H9 (cell line): ENCODE results near the gene CCL13. TPM values are rescaled to one million over a fixed set of nuclear protein-coding genes. Genes with fewer than 3 reads are reported as not detected.
A peak's percentile ranks its signal among the peaks of the same experiment; 100 is the strongest.

ENCODE experiments used
- DNase-seq: peaks from one replicate; pipeline ENCODE4 v3.0.0-alpha.2; 2017
- H2AFZ ChIP-seq: one replicate; pipeline ENCODE4 v1.6.1; 2013; ENCODE audit warnings: mild to moderate bottlenecking, low read length, control low read depth, moderate library complexity
- H2AK5ac ChIP-seq: 2 replicates; pipeline ENCODE4 v1.6.1; 2013; ENCODE audit warnings: low read length, control low read depth, mixed read lengths; ENCODE audit not compliant: insufficient read length
- H2BK120ac ChIP-seq: one replicate; pipeline ENCODE4 v1.6.1; 2013; ENCODE audit warnings: low read depth, mild to moderate bottlenecking, low read length, control low read depth, inconsistent platforms; ENCODE audit not compliant: poor library complexity, severe bottlenecking
- H2BK12ac ChIP-seq: 2 replicates; pipeline ENCODE4 v1.6.1; 2013; ENCODE audit warnings: low read length, control low read depth, mixed read lengths, low read depth; ENCODE audit not compliant: insufficient read length
- H2BK15ac ChIP-seq: 2 replicates; pipeline ENCODE4 v1.6.1; 2013; ENCODE audit warnings: low read depth, low read length, control low read depth
- H2BK20ac ChIP-seq: one replicate; pipeline ENCODE4 v1.6.1; 2013; ENCODE audit warnings: low read depth, mild to moderate bottlenecking, low read length, control low read depth, inconsistent platforms; ENCODE audit not compliant: poor library complexity, severe bottlenecking
- H2BK5ac ChIP-seq: 2 replicates; pipeline ENCODE4 v1.6.1; 2013; ENCODE audit warnings: low read length, control low read depth, mixed read lengths; ENCODE audit not compliant: insufficient read length
- H3K14ac ChIP-seq: 2 replicates; pipeline ENCODE4 v1.6.1; 2013; ENCODE audit warnings: low read length, control low read depth; ENCODE audit not compliant: insufficient read depth
- H3K18ac ChIP-seq: 2 replicates; pipeline ENCODE4 v1.6.1; 2013; ENCODE audit warnings: low read depth, mild to moderate bottlenecking, mixed read lengths, low read length, control low read depth; ENCODE audit not compliant: insufficient read length
- H3K23ac ChIP-seq: 2 replicates; pipeline ENCODE4 v1.6.1; 2013; ENCODE audit warnings: low read length, control low read depth, mixed read lengths, low read depth; ENCODE audit not compliant: insufficient read length
- H3K23me2 ChIP-seq: 2 replicates; pipeline ENCODE4 v1.6.1; 2013; ENCODE audit warnings: low read depth, mild to moderate bottlenecking, mixed read lengths, low read length, control low read depth; ENCODE audit not compliant: insufficient read length, poor library complexity, severe bottlenecking
- H3K27ac ChIP-seq: 2 replicates; pipeline ENCODE4 v1.5.1; 2013; ENCODE audit warnings: low read length, control low read depth, mixed read lengths, low read depth; ENCODE audit not compliant: insufficient read length
- H3K27me3 ChIP-seq: 2 replicates; pipeline ENCODE4 v1.6.1; 2013; ENCODE audit warnings: low read length, control low read depth, inconsistent platforms; ENCODE audit not compliant: insufficient read depth
- H3K4ac ChIP-seq: 2 replicates; pipeline ENCODE4 v1.6.1; 2013; ENCODE audit warnings: low read depth, mild to moderate bottlenecking, control low read depth, inconsistent platforms, low read length, moderate library complexity
- H3K4me1 ChIP-seq: 2 replicates; pipeline ENCODE4 v1.6.1; 2013; ENCODE audit warnings: low read length, control low read depth, inconsistent platforms; ENCODE audit not compliant: insufficient read depth
- H3K4me2 ChIP-seq: 2 replicates; pipeline ENCODE4 v1.6.1; 2013; ENCODE audit warnings: low read length, control low read depth, mixed read lengths; ENCODE audit not compliant: insufficient read length, insufficient read depth
- H3K56ac ChIP-seq: 2 replicates; pipeline ENCODE4 v1.6.1; 2013; ENCODE audit warnings: low read depth, mild to moderate bottlenecking, mixed read lengths, low read length, control low read depth; ENCODE audit not compliant: insufficient read length
- H3K79me1 ChIP-seq: 2 replicates; pipeline ENCODE4 v1.6.1; 2013; ENCODE audit warnings: low read depth, mild to moderate bottlenecking, moderate library complexity, low read length, control low read depth, inconsistent platforms; ENCODE audit not compliant: insufficient read depth, poor library complexity, severe bottlenecking
- H3K79me2 ChIP-seq: 2 replicates; pipeline ENCODE4 v1.6.1; 2013; ENCODE audit warnings: low read length, control low read depth, inconsistent platforms; ENCODE audit not compliant: insufficient read depth
- H3K9ac ChIP-seq: 2 replicates; pipeline ENCODE4 v1.6.1; 2013; ENCODE audit warnings: low read length, control low read depth, mixed read lengths; ENCODE audit not compliant: insufficient read length; ENCODE audit errors: extremely low read depth
- H3K9me3 ChIP-seq: one replicate; pipeline ENCODE4 v1.6.1; 2013; ENCODE audit warnings: low read depth, low read length, inconsistent platforms; ENCODE audit not compliant: control insufficient read depth
- H3T11ph ChIP-seq: one replicate; pipeline ENCODE4 v1.6.1; 2013; ENCODE audit warnings: mild to moderate bottlenecking, low read length, control low read depth, inconsistent platforms
- H4K20me1 ChIP-seq: one replicate; pipeline ENCODE4 v1.6.1; 2013; ENCODE audit not compliant: control insufficient read depth, insufficient read length, insufficient read depth
- H4K5ac ChIP-seq: 2 replicates; pipeline ENCODE4 v1.6.1; 2013; ENCODE audit warnings: low read depth, mild to moderate bottlenecking, mixed read lengths, low read length, control low read depth; ENCODE audit not compliant: insufficient read length
- H4K8ac ChIP-seq: replicated peaks from 2 replicates; pipeline ENCODE4 v1.6.1; 2013; ENCODE audit warnings: low read length, control low read depth, mixed read lengths, low read depth; ENCODE audit not compliant: insufficient read length
- H4K91ac ChIP-seq: 2 replicates; pipeline ENCODE4 v1.6.1; 2013; ENCODE audit warnings: low read depth, mild to moderate bottlenecking, moderate library complexity, mixed read lengths, low read length, control low read depth; ENCODE audit not compliant: insufficient read length
- H3K27ac Mint-ChIP-seq, 3 experiments: 2 replicates in 2 of 3; 3 replicates in 1 of 3; pipeline ENCODE4 v1.8.0; 2020 to 2021; ENCODE audit warnings: mixed read lengths in 3 of 3, mild to moderate bottlenecking in 1 of 3, moderate library complexity in 1 of 3
- H3K27me3 Mint-ChIP-seq: 2 replicates; pipeline ENCODE4 v1.8.0; 2021; ENCODE audit warnings: low read depth, mild to moderate bottlenecking, moderate library complexity, mixed read lengths
- H3K36me3 Mint-ChIP-seq, 3 experiments: 2 replicates in 2 of 3; 3 replicates in 1 of 3; pipeline ENCODE4 v1.8.0; 2020 to 2021; ENCODE audit warnings: low read depth in 3 of 3, mixed read lengths in 3 of 3; ENCODE audit not compliant: insufficient read depth in 1 of 3
- H3K4me1 Mint-ChIP-seq, 2 experiments: 2 replicates each; pipeline ENCODE4 v1.8.0; 2020; ENCODE audit warnings: mixed read lengths in 2 of 2
- H3K4me3 Mint-ChIP-seq, 2 experiments: 2 replicates in 1 of 2; 3 replicates in 1 of 2; pipeline ENCODE4 v1.8.0; 2020 to 2021; ENCODE audit warnings: mild to moderate bottlenecking in 2 of 2, mixed read lengths in 2 of 2, moderate library complexity in 1 of 2
- H3K9me3 Mint-ChIP-seq, 2 experiments: 2 replicates in 1 of 2; 3 replicates in 1 of 2; pipeline ENCODE4 v1.8.0; 2020; ENCODE audit warnings: mild to moderate bottlenecking in 2 of 2, mixed read lengths in 2 of 2, moderate library complexity in 1 of 2
- CTCF ChIP-seq: fragments of 200-600 bp; sonication (generic); conservative IDR thresholded peaks from 3 replicates; pipeline ENCODE4 v1.8.0; 2021; ENCODE audit warnings: antibody characterized with exemption, mild to moderate bottlenecking
- WGBS: extraction: QIAGEN DNeasy Blood & Tissue Kit; methylation state at CpG from one replicate; pipeline ENCODE4 v1.1.7; 2013; ENCODE audit warnings: missing lambda C conversion rate, low lambda C conversion rate, mixed read lengths; ENCODE audit not compliant: insufficient read length; ENCODE audit errors: extremely low coverage; 5-methylcytosine and 5-hydroxymethylcytosine counted together
- total RNA-seq: library from RNA; stranded (reverse); gene quantifications from 2 replicates; pipeline ENCODE4 v1.2.1, GENCODE V29; 2021

CCL13 gene
- total RNA-seq, 1 experiment from 2014 or later, result not detected

- H2BK5ac ChIP-seq, result no peak overlapping the region
- no peak overlapping the region for H3K9ac ChIP-seq
- H3K23me2 ChIP-seq, result no peaks in the 10 kb centered on the region
- no peaks in the 10 kb centered on the region for H3K79me1 ChIP-seq
- no peak overlapping the region for H2AFZ ChIP-seq
- H4K91ac ChIP-seq, result no peak overlapping the region
- no peak overlapping the region for H3K14ac ChIP-seq
- no peak overlapping the region for H2BK15ac ChIP-seq
- Mint-ChIP-seq H3K27ac (no peak overlapping the region), H3K27me3 (peaks cover 6% of the 10 kb centered on the region; the same call in 1 of the 2 replicates), H3K36me3 (no peaks in the 10 kb centered on the region), H3K9me3 (no peaks in the 10 kb centered on the region), H3K4me1 (peaks cover 8 to 18% of the 10 kb centered on the region in 2 experiments; a peak in 3 of 4 replicates), H3K4me3 (no peak overlapping the region)
- no peak overlapping the region for H2AK5ac ChIP-seq
- no CpG with 5 or more reads among the region's 4 CpGs for WGBS
- peak; percentile 12 for DNase-seq
- no peaks in the 10 kb centered on the region for H3K4me1 ChIP-seq
- no peak overlapping the region for H3K23ac ChIP-seq
- no peak overlapping the region for H3K4me2 ChIP-seq
- H2BK20ac ChIP-seq, result no peak overlapping the region
- H3K27ac ChIP-seq, result no peak overlapping the region
- no peaks in the 10 kb centered on the region for H4K20me1 ChIP-seq
- no peak overlapping the region for H2BK12ac ChIP-seq
- no peaks in the 10 kb centered on the region for H3K79me2 ChIP-seq
- no peak overlapping the region for H3T11ph ChIP-seq
- no peaks in the 10 kb centered on the region for H3K27me3 ChIP-seq
- H3K4ac ChIP-seq, result no peak overlapping the region
- H3K56ac ChIP-seq, result no peak overlapping the region
- H3K18ac ChIP-seq, result no peak overlapping the region
- no peak overlapping the region for H4K5ac ChIP-seq
- no peaks in the 10 kb centered on the region for H3K9me3 ChIP-seq
- H2BK120ac ChIP-seq, result no peak overlapping the region
- H4K8ac ChIP-seq, result no peak overlapping the region
- no peak for TF ChIP-seq CTCF
These were observed 12.7 kb downstream of the CCL13 start for GRCh38 chr17:34368946-34369500.
